HG02840 (cell line): ENCODE results near the gene B3GLCT.
"Not testable (repeated sequence)": the region's sequence is repeated elsewhere in the genome, so short reads cannot be mapped to it uniquely, and the experiment has no call there.

Experiments
- ATAC-seq: cut with Tn5 transposase; IDR thresholded peaks from one replicate; pipeline ENCODE4 v1.9.1; 2021; ENCODE audit warnings: mild to moderate bottlenecking, moderate library complexity, moderate number of reproducible peaks; ENCODE audit not compliant: unreplicated experiment, low FRiP score

B3GLCT gene

DNA sequence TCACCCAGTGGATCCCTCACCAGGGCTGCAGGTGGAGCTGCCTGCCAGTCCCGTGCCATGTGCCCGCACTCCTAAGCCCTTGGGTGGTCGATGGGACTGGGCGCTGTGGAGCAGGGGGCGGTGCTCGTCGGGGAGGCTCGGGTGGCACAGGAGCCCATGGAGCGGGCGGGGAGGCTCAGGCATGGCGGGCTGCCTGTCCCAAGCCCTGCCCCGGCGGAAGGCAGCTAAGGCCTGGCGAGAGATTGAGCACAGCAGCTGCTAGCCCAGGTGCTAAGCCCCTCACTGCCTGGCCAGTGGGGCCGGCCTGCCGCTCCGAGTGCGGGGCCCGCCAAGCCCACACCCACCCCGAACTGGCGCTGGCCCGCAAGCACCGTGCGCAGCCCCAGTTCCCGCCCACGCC lies 16.8 kb upstream of the B3GLCT start:
- ATAC-seq, result no peak

DNA sequence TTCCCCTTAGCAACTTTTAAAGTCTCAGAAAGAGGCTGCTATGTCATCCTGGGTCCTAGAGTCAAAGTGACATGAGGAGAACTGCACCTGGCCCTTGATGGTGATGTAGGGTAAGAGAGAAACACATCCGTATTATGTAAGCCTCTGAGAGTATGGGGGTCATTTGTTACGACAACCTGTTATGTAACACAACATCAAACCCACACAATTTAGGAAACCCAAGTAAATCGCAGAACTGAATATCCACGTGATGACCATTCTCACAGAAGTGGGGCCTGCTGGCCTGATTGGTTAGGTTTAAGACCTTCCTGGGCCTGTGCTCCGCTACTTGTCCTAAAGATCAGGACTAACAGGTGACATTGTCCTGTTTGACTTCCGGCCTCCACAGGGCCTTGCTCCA lies 15.3 kb upstream of the B3GLCT start:
- no peak for ATAC-seq

DNA sequence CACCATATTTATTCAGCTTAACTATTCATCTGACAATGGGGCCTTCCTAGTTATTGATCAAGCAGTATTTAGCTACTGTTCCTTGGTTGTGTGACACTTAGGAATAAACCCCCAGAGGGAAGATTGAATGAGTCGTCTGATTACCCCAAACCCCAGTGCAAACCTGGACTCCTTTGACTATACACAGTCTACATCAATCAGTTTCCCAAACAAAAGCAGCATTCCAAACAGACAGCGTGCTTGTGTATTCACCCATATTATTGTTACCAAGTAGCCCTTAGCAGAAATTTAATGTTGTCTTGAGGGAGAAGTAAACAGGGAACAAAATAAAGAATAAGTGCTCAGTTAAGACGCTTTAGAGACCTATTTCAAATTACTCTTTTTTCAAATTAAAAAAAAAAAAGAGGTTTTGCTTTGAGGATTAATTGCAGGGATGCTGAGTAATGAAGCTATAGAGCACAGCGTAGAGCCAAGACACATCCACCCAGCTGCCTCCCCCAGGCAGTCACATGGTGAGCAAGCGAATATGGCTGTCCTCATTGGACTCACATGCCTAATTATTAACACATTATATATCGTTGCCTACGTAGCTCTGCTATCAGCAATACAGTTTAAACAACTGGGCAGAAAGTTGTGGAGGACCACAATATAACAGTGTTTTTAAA lies 14.7 kb upstream of the B3GLCT start:
- no peak for ATAC-seq

GRCh38 chr13:31191748-31192147 lies 8.0 kb upstream of the B3GLCT start:
- no peak for ATAC-seq

DNA sequence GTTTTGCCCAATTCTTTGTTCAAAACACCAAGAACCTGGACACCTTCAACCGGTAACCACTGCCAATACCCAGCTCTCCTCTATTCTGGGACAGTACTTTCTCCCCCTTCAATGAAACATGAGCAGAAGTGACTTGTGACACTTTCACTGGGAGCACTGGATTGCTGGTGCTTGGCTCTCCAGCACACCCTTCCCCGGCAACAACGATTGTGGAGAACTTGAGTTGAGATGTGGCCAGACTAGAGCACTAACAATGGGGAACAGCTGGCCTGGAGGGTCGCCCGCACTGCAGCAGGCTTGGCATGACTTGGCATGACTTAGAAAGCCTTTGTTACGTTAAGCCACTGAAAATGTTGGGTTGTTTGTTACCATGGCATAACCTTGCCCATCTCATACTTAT lies 7.5 kb upstream of the B3GLCT start:
- ATAC-seq, result no peak

DNA sequence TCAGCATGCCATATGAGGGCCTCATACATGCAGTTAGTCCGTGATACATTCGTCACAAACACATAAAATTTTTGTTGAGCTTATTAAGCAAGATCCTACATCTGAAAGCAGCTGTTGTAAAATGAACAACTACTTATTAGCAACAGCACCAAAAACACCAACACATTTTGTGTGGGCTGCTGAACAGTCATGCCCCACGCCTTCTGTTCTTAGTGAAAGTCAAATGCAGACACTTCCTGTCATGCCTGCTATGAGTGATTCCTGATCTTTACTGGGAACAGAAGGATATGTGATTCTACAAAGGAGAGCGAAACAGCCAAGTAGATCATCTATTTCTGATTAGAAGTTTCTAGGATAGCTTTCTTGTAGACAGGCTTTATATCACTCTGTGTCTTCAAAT lies 4.2 kb upstream of the B3GLCT start:
- ATAC-seq, result no peak

DNA sequence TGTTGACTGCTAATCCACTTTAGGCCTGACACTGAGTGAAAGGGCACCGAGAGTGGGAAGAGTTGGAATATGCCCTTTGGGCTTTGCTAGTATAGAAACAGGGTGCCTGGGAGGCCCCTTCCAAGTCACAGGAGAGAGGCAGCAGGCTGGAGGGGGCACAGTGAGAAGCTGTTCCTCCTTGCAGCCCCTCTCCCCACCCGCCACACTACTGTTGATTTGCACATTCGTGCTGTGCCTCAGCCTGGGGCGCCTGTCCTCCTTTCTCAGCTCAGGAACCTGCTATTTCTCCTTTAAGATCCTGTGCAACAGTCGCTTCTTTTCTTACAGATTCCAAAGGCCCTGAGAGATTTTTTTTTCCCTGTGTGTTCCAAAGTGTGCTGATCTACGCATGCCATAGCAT lies 2.8 kb upstream of the B3GLCT start:
- no peak for ATAC-seq

GRCh38 chr13:31198519-31198918 lies 1.3 kb upstream of the B3GLCT start:
- no peak for ATAC-seq

DNA sequence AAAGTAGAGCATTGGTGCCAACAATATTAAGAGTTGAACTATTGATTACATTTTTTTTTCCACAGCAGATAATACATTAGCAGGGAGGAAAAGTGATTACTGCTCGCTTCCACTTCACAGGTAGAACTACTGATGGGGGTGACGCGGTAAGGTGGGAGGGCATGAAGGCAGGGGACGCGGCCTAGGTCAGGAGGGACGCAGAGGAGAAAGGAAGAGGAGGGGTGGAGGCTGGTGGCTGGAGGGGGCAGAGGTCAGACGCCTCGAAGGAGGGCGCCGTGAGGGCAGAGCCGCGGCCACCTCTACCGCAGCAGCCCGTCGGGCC lies 287 bp upstream of the B3GLCT start:
- ATAC-seq, result no peak

DNA sequence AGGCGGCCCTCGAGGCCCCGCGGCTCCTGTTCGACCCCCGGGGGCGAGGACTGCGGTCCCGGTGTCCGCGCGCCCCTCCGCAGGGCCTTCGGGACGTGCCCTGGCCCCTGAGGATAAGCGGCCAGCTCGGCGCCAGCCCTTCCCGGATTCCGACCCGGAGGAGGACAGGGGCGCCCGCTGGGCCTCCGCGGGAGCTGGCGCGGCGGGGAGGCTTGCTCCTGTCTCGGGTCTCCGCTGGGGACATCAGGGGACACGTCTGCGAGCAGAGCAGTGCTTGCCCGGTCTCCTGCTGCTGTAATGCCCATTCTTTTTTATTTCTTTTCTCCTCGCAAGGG lies 829 bp downstream of the B3GLCT start:
- peak; percentile 14 for ATAC-seq

GRCh38 chr13:31201341-31202031 lies 1.7 kb downstream of the B3GLCT start:
- no peak for ATAC-seq

- ATAC-seq, result no peak
Measured at GRCh38 chr13:31204592-31204991, 4.8 kb downstream of the B3GLCT start.

GRCh38 chr13:31207661-31208552 lies 8.1 kb downstream of the B3GLCT start:
- ATAC-seq, result no peak

DNA sequence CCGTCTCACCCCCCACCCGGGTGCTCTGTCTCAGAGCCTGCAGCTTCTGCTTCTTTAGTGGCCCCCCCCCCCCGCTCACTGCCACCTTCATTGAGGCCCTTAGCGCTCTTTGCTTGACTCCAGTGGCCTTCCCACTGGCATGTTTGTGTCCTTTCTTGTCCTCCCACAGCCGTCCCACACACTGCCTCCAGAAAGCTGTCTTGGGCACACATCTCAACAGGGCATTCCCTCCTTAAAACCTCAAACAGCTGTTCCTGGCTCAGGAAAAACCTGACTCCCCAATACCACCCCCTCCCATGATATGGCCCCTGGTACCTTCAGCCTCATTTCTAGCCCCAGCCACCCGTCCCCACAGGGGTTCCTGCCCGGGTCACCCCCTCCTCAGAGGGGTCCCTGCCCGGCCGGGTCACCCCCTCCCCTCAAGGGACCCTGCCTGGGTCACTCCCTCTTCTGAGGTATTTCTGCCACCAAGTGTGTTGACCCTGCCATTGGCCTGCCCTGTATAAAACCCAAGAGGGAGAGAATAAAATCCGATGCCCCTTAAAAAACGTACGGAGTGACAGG lies 8.9 kb downstream of the B3GLCT start:
- no peak for ATAC-seq

DNA sequence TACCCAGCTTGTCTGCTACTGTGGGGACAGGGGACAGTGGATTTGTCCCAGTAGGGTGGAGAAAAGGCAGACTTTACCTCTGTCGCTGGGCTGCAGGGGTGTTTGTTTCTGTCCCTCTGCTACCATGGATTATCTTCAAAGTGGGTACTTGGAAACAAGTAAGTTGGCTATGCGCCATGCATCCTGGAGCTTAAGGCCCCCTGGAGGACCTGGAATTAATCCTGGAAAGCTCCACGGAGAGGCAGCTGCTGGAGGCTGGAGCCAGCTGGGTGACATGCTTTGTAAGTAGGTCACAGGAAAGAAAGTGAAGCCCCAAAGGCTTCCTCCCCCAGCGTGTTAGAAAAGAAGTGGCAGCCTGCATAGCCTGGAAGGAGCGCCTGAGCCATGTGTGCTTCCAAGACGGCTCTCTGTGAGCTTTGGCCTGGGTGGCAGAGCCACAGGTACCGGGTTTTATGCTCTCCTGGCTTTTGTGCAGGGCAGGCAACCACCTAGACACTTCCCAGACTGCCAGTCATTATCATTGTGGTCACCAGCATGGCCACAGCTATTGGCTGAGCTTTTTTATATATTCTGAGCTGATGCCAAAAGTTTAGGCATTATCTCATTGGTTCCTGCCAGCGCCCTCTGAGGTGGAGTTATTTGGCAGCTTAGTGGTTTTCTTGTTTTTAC lies 9.5 kb downstream of the B3GLCT start:
- no peak for ATAC-seq

DNA sequence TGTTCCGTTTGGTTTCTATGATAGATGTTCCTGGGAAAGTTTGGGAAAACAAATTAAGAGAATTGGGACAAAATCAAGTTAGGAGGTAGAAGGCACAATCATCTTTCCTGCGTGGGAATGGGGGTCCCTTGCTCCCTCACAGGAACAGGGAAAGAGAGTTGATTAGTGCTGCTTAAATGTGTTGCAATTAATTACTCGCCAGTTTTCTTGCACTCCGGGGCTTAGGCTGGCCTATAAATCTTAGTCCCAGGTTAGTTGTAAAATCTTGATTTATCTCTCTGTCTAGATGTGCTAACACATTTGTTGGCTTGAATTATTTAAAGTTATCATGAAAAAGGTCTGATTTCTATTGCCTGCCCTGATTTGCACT lies 10.1 kb downstream of the B3GLCT start:
- no peak for ATAC-seq

DNA sequence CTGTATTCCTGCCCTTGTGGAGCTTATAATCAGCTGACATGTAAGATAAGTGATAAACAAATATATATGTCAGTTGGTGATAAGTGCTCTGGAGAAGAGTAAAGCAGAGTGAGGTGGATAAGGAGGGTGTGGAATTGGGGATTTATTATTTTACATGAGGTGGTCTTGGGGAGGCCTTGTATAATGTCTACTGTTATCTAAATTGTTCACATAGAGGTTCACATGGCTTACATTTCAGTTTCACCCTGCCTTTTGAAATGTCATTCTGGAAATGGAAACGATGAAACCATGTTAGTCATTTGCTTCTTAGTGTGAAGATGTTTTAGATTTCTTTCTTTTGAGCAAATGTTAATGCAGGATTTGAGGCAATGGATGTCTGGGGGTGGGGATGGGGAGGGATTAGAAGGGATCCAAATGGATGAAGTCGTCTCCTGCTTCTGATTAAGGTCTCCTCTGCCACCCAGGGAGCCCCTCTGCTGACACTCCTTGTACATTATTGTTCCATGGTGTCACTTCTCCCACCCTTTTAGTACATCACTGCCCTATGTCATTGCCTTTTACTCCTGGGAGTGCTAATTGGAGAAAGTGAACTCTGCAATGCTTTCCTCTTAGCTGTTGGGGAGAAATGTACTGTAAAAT lies 14.0 kb downstream of the B3GLCT start:
- no peak for ATAC-seq

GRCh38 chr13:31214435-31214834 lies 14.7 kb downstream of the B3GLCT start:
- no peak for ATAC-seq

DNA sequence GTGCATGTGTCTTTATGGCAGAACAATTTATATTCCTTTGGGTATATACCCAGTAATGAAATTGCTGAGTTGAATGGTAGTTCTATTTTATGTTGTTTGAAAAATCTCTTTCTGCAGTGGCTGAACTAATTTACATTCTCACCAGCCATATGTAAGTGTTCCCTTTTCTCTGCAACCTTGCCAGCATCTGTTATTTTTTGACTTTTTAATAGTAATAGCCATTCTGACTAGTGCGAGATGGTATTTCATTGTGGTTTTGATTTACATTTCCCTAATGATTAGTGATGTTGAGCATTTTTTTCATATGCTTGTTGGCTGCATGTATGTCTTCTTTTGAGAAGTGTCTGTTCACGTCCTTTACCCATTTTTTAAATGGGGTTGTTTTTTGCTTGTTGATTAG lies 17.1 kb downstream of the B3GLCT start:
- not testable (repeated sequence) for ATAC-seq

- ATAC-seq, result no peak
Measured at GRCh38 chr13:31219909-31220598, 20.3 kb downstream of the B3GLCT start.
